ENCODE measurements around the gene ELP5. TPM values are rescaled to one million over a fixed set of nuclear protein-coding genes. Genes with fewer than 3 reads are reported as not detected.

The ELP5 gene
- total RNA-seq, 1 donor from 2014 or later, result 24.9 TPM

DNA sequence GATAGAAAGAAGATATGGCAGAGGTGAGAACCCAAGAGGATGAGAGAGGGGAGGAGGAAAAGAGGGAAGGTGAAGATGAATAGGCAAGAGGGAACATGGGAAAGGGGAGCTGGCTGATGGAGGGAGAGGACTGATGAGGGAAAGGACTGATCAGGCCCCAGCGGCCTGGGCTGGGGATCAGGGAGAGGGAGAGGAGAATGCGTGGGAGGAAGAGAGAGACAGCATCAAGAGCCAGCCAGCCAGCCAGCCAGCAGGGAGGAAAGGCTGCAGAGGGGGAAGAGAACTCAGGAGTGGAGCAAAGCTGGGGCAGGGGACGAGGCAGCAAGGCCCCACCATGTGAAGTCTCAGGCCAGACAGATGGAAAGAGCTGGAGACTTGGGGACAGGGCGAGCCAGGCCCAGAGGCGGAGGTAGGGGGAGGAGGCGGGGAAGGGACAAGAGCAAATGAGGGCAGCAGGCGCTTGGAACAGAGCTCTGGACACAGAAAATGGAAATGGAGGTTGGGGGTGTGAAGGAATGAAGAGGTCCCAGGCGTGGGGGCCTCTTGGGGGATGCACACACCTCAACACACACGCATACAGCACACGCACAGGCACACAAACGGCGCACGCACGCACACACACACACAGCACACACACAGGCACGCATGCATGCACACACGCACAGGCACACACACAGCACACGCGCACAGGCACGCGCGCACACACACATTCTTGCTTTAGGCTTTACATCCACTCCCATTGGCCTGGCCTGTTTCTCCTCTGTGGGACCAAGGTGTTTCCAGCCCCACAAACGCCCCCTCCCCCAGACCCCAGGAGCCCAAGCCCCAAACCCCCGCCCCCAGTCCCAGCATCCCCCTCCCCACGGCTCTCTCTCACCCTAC lies 44.7 kb upstream of the ELP5 start:
- peak overlapping the region; percentile 81 for H3K27ac Mint-ChIP-seq (ENCODE audit: unreplicated experiment)
- Histone ChIP-seq H2AFZ (ENCODE audit: low read depth, low read length) (no peak overlapping the region), H3K79me2 (ENCODE audit: insufficient read depth, low read length) (peaks cover 53% of the 10 kb centered on the region), H4K20me1 (ENCODE audit: insufficient read depth, low read length) (peaks cover 73% of the 10 kb centered on the region), H3K27me3 (ENCODE audit: insufficient read depth, low read length) (no peaks in the 10 kb centered on the region), H3K9ac (ENCODE audit: low read length) (peak overlapping the region; percentile 27), H3K4me1 (ENCODE audit: insufficient read depth, low read length) (peaks cover 28% of the 10 kb centered on the region), H3K9me3 (ENCODE audit: insufficient read depth, low read depth, low read length) (no peaks in the 10 kb centered on the region), H3K4me3 (ENCODE audit: insufficient read depth, low read depth, low read length) (no peak overlapping the region), H3K36me3 (ENCODE audit: insufficient read depth, low read length) (peaks cover 10% of the 10 kb centered on the region), H3K27ac (ENCODE audit: low read depth, low read length) (no peak overlapping the region), H3K4me2 (ENCODE audit: low read length) (peak overlapping the region; percentile 30)
- DNase-seq (ENCODE audit: low read depth) (no peak), FAIRE-seq (no peak)
- peaks cover 35% of the 10 kb centered on the region for H3K4me1 Mint-ChIP-seq (ENCODE audit: low read depth, unreplicated experiment)
- TF ChIP-seq, protein P1, sequence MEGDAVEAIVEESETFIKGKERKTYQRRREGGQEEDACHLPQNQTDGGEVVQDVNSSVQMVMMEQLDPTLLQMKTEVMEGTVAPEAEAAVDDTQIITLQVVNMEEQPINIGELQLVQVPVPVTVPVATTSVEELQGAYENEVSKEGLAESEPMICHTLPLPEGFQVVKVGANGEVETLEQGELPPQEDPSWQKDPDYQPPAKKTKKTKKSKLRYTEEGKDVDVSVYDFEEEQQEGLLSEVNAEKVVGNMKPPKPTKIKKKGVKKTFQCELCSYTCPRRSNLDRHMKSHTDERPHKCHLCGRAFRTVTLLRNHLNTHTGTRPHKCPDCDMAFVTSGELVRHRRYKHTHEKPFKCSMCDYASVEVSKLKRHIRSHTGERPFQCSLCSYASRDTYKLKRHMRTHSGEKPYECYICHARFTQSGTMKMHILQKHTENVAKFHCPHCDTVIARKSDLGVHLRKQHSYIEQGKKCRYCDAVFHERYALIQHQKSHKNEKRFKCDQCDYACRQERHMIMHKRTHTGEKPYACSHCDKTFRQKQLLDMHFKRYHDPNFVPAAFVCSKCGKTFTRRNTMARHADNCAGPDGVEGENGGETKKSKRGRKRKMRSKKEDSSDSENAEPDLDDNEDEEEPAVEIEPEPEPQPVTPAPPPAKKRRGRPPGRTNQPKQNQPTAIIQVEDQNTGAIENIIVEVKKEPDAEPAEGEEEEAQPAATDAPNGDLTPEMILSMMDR (IDR thresholded peaks at IDR 0.05; ENCODE audit: insufficient read depth, low read depth, low read length), result no peak
- TF ChIP-seq EZH2 (IDR thresholded peaks at IDR 0.05; ENCODE audit: insufficient read depth, low read length), result no peak
- H3K9me3 Mint-ChIP-seq (ENCODE audit: unreplicated experiment), result no peaks in the 10 kb centered on the region
- peaks cover 19% of the 10 kb centered on the region for H3K36me3 Mint-ChIP-seq (ENCODE audit: low read depth, unreplicated experiment)
- peak overlapping the region; percentile 71 for H3K4me3 Mint-ChIP-seq (ENCODE audit: unreplicated experiment)
- H3K27me3 Mint-ChIP-seq (ENCODE audit: low read depth, unreplicated experiment), result no peaks in the 10 kb centered on the region

DNA sequence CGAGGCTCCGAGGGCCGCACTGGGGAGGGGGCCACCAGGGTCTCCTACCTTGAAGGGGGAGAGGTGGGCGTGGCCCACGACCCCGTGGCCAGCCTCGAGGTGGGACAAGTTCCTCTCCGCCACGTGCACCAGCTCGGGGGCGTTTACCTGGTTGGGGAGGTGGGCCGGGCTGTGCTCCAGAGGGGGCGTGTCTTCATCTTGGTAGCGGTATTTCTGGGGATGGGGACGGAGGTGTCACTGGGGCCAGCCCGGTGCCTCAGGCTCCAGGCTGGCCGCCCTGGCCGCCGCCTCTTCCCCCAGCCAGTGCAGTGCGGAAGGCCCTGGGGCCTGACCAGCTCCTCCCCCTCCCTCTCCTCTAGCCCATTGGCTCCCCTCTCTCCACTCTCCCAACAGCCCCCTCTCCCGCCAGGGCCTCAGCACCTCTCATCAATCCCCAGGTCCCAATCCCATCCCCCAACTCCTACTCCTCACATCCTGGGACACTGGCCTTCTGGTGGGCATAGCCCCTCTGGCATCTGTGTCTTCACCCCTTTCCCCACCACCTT lies 43.9 kb upstream of the ELP5 start:
- Mint-ChIP-seq H3K4me1 (ENCODE audit: low read depth, unreplicated experiment) (peaks cover 35% of the 10 kb centered on the region), H3K27me3 (ENCODE audit: low read depth, unreplicated experiment) (no peaks in the 10 kb centered on the region), H3K36me3 (ENCODE audit: low read depth, unreplicated experiment) (peaks cover 14% of the 10 kb centered on the region), H3K27ac (ENCODE audit: unreplicated experiment) (no peak overlapping the region), H3K4me3 (ENCODE audit: unreplicated experiment) (no peak overlapping the region), H3K9me3 (ENCODE audit: unreplicated experiment) (no peaks in the 10 kb centered on the region)
- H3K9ac ChIP-seq (ENCODE audit: low read length), result no peak overlapping the region
- H2AFZ ChIP-seq (ENCODE audit: low read depth, low read length), result no peak overlapping the region
- H3K27ac ChIP-seq (ENCODE audit: low read depth, low read length), result no peak overlapping the region
- FAIRE-seq (no peak), DNase-seq (ENCODE audit: low read depth) (no peak)
- H3K36me3 ChIP-seq (ENCODE audit: insufficient read depth, low read length), result peaks cover 3% of the 10 kb centered on the region
- TF ChIP-seq EZH2 (IDR thresholded peaks at IDR 0.05; ENCODE audit: insufficient read depth, low read length), result no peak
- TF ChIP-seq, protein P1 (IDR thresholded peaks at IDR 0.05; ENCODE audit: insufficient read depth, low read depth, low read length), result no peak
- H3K27me3 ChIP-seq (ENCODE audit: insufficient read depth, low read length), result no peaks in the 10 kb centered on the region
- peaks cover 28% of the 10 kb centered on the region for H3K4me1 ChIP-seq (ENCODE audit: insufficient read depth, low read length)
- no peaks in the 10 kb centered on the region for H3K9me3 ChIP-seq (ENCODE audit: insufficient read depth, low read depth, low read length)
- no peak overlapping the region for H3K4me2 ChIP-seq (ENCODE audit: low read length)
- H4K20me1 ChIP-seq (ENCODE audit: insufficient read depth, low read length), result peaks cover 76% of the 10 kb centered on the region
- H3K79me2 ChIP-seq (ENCODE audit: insufficient read depth, low read length), result peaks cover 60% of the 10 kb centered on the region
- no peak overlapping the region for H3K4me3 ChIP-seq (ENCODE audit: insufficient read depth, low read depth, low read length)
